Measurements from ENCODE around the gene KLHDC9.

- TF ChIP-seq CTCF (IDR thresholded peaks at IDR 0.05) (no peak), EZH2 (IDR thresholded peaks at IDR 0.05; ENCODE audit: borderline replicate concordance, insufficient read depth, low read depth, low read length, poor library complexity, severe bottlenecking) (no peak)
Observed at GRCh38 chr1:161069241-161069640, 28.9 kb upstream of the KLHDC9 start.
